MM.1S (cell line): ENCODE data around the gene FRY.

ENCODE experiments used
- EZH2 ChIP-seq: fragments of 300-600 bp; sonication (generic); optimal IDR thresholded peaks from 2 replicates; pipeline ENCODE3; 2017; ENCODE audit warnings: low read depth, mild to moderate bottlenecking, antibody characterized with exemption, low read length, mixed read lengths
- EZH2phosphoT487 ChIP-seq: fragments of 300-600 bp; sonication (generic); IDR thresholded peaks from 2 replicates; pipeline ENCODE4 v1.6.1; 2018; ENCODE audit warnings: antibody characterized with exemption, low read length
- TF ChIP-seq, protein P1 (sequence below): fragments of 300-600 bp; sonication (generic); IDR thresholded peaks from 2 replicates; pipeline ENCODE4 v1.5.1; 2016; ENCODE audit warnings: antibody characterized with exemption, low read length, mixed read lengths

- no peak for TF ChIP-seq EZH2
- TF ChIP-seq, protein P1, sequence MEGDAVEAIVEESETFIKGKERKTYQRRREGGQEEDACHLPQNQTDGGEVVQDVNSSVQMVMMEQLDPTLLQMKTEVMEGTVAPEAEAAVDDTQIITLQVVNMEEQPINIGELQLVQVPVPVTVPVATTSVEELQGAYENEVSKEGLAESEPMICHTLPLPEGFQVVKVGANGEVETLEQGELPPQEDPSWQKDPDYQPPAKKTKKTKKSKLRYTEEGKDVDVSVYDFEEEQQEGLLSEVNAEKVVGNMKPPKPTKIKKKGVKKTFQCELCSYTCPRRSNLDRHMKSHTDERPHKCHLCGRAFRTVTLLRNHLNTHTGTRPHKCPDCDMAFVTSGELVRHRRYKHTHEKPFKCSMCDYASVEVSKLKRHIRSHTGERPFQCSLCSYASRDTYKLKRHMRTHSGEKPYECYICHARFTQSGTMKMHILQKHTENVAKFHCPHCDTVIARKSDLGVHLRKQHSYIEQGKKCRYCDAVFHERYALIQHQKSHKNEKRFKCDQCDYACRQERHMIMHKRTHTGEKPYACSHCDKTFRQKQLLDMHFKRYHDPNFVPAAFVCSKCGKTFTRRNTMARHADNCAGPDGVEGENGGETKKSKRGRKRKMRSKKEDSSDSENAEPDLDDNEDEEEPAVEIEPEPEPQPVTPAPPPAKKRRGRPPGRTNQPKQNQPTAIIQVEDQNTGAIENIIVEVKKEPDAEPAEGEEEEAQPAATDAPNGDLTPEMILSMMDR, result no peak
- TF ChIP-seq EZH2phosphoT487, result no peak
Observed at GRCh38 chr13:32147193-32147592, 115.6 kb downstream of the FRY start.
